T-helper 22 cell (primary cell): ENCODE results near the gene GLOD5.

ENCODE experiments used
- DNase-seq: peaks from one replicate; pipeline ENCODE4 v3.0.0-alpha.2; 2020; ENCODE audit warnings: low read depth

Gene GLOD5

GRCh38 chrX:48761674-48762471 is at the start of gene GLOD5:
Gene GLOD5 (plus strand): TSS chrX:48761747. CDS start chrX:48761791, 44 bp downstream.
- DNase-seq = no peak

GRCh38 chrX:48711929-48712505 is 49.5 kb upstream of the GLOD5 start:
- no peak for DNase-seq

GRCh38 chrX:48713847-48714246 is 47.7 kb upstream of the GLOD5 start:
- no peak for DNase-seq

GRCh38 chrX:48714573-48714972 is 47.0 kb upstream of the GLOD5 start:
- DNase-seq = no peak

- no peak for DNase-seq
Observed at GRCh38 chrX:48715072-48715471, 46.5 kb upstream of the GLOD5 start.

GRCh38 chrX:48715876-48716502 is 45.6 kb upstream of the GLOD5 start:
- no peak for DNase-seq

GRCh38 chrX:48719958-48720357 is 41.6 kb upstream of the GLOD5 start:
- no peak for DNase-seq

GRCh38 chrX:48720577-48721250 is 40.8 kb upstream of the GLOD5 start:
- DNase-seq = no peak

- no peak for DNase-seq
Observed at GRCh38 chrX:48721916-48722315, 39.6 kb upstream of the GLOD5 start.

GRCh38 chrX:48726596-48726995 is 35.0 kb upstream of the GLOD5 start:
- no peak for DNase-seq

- DNase-seq = no peak
Observed at GRCh38 chrX:48728653-48729052, 32.9 kb upstream of the GLOD5 start.

GRCh38 chrX:48736303-48736702 is 25.2 kb upstream of the GLOD5 start:
- no peak for DNase-seq

GRCh38 chrX:48736878-48737212 is 24.7 kb upstream of the GLOD5 start:
- DNase-seq = no peak

GRCh38 chrX:48737213-48737938 is 24.2 kb upstream of the GLOD5 start:
- peak; percentile 81 for DNase-seq

GRCh38 chrX:48737940-48738339 is 23.6 kb upstream of the GLOD5 start:
- no peak for DNase-seq

GRCh38 chrX:48741834-48742233 is 19.7 kb upstream of the GLOD5 start:
- no peak for DNase-seq

- DNase-seq = no peak
Observed at GRCh38 chrX:48745222-48745621, 16.3 kb upstream of the GLOD5 start.

- no peak for DNase-seq
Observed at GRCh38 chrX:48747415-48748016, 14.0 kb upstream of the GLOD5 start.

GRCh38 chrX:48749182-48749581 is 12.4 kb upstream of the GLOD5 start:
- DNase-seq = no peak

- no peak for DNase-seq
Observed at GRCh38 chrX:48751343-48751742, 10.2 kb upstream of the GLOD5 start.

GRCh38 chrX:48752498-48752897 is 9.0 kb upstream of the GLOD5 start:
- no peak for DNase-seq

- DNase-seq = no peak
Observed at GRCh38 chrX:48753708-48754228, 7.8 kb upstream of the GLOD5 start.
